Suprapubic skin (tissue), 4 donors: Measurements from ENCODE around the gene MPC1L. TPM values are rescaled to one million over a fixed set of nuclear protein-coding genes. Genes with fewer than 3 reads are reported as not detected.

ENCODE experiments used
- DNase-seq, 2 donors: peaks; one replicate each; pipeline ENCODE4 v3.0.0-alpha.2; 2019; ENCODE audit warnings: low spot score in 2 of 2
- H3K27ac ChIP-seq: fragments of 200-600 bp; sonication (generic); one replicate; pipeline ENCODE4 v1.5.1; 2019
- H3K27me3 ChIP-seq: fragments of 200-600 bp; sonication (generic); one replicate; pipeline ENCODE4 v1.5.1; 2019
- H3K36me3 ChIP-seq: fragments of 200-600 bp; sonication (generic); one replicate; pipeline ENCODE4 v1.5.1; 2019
- H3K4me1 ChIP-seq: fragments of 200-600 bp; sonication (generic); one replicate; pipeline ENCODE4 v1.5.1; 2019
- H3K4me3 ChIP-seq: fragments of 200-600 bp; sonication (generic); one replicate; pipeline ENCODE4 v1.5.1; 2019; ENCODE audit warnings: mild to moderate bottlenecking
- H3K9me3 ChIP-seq: fragments of 200-600 bp; sonication (generic); one replicate; pipeline ENCODE4 v1.5.1; 2019
- EP300 ChIP-seq: sonication (generic); formaldehyde crosslinking; IDR thresholded peaks from one replicate; pipeline ENCODE4 v1.6.1; 2017; ENCODE audit warnings: antibody characterized with exemption
- POLR2A ChIP-seq, 2 donors: fragments of 450-650 bp; IDR thresholded peaks; one replicate each; pipeline ENCODE4 v1.6.1; 2017; ENCODE audit warnings: antibody characterized with exemption in 2 of 2, mild to moderate bottlenecking in 2 of 2, moderate library complexity in 2 of 2
- POLR2AphosphoS5 ChIP-seq, 3 donors: sonication (generic); formaldehyde crosslinking; IDR thresholded peaks; one replicate each; pipeline ENCODE4 v1.6.1; 2017; ENCODE audit warnings: antibody characterized with exemption in 3 of 3
- WGBS: methylation state at CpG from one replicate; pipeline ENCODE4 v1.1.5; 2018; 5-methylcytosine and 5-hydroxymethylcytosine counted together
- total RNA-seq, 4 donors: library from RNA; depleted of rRNA; stranded (reverse); fragments of >200 nt; gene quantifications; one replicate each; pipeline ENCODE4 v1.1.0, GENCODE V29; 2016
- TF ChIP-seq, protein P1 (sequence below), 2 donors: fragments of 200-600 bp in 1 of 2; fragments of 450-650 bp in 1 of 2; sonication (generic) in 1 of 2; IDR thresholded peaks; one replicate each; pipeline ENCODE4 v1.5.1; 2016 to 2019; ENCODE audit warnings: antibody characterized with exemption in 2 of 2, mild to moderate bottlenecking in 1 of 2, moderate library complexity in 1 of 2

Gene MPC1L
- total RNA-seq, 4 donors from 2014 or later, result not detected

DNA sequence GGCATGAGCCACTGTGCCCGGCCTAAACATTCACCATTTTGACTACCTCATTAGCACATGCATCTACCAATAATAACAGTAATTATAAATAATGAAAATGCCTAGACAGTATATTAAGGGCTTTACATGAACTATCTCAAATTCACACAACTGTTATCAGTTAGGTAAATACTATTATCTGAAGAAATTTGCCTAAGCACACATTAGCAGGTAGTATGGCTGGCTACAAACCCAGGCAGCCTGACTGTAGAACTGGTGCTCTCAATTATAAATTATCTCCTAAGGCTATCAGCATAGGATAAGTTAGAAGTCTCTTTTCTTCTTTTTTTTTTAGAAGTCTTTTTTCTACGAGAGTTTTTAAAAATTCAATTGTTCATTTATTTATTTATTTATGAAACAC, 38.3 kb downstream of the MPC1L start:
- H3K27ac ChIP-seq, result no peak overlapping the region
- 90% methylated on average over 2 of the region's 2 CpGs for WGBS
- no peaks in the 10 kb centered on the region for H3K4me1 ChIP-seq
- TF ChIP-seq EP300 (no peak), POLR2AphosphoS5 (IDR thresholded peaks at IDR 0.05) (no peak), POLR2A (IDR thresholded peaks at IDR 0.05) (no peak)
- TF ChIP-seq, protein P1, sequence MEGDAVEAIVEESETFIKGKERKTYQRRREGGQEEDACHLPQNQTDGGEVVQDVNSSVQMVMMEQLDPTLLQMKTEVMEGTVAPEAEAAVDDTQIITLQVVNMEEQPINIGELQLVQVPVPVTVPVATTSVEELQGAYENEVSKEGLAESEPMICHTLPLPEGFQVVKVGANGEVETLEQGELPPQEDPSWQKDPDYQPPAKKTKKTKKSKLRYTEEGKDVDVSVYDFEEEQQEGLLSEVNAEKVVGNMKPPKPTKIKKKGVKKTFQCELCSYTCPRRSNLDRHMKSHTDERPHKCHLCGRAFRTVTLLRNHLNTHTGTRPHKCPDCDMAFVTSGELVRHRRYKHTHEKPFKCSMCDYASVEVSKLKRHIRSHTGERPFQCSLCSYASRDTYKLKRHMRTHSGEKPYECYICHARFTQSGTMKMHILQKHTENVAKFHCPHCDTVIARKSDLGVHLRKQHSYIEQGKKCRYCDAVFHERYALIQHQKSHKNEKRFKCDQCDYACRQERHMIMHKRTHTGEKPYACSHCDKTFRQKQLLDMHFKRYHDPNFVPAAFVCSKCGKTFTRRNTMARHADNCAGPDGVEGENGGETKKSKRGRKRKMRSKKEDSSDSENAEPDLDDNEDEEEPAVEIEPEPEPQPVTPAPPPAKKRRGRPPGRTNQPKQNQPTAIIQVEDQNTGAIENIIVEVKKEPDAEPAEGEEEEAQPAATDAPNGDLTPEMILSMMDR (IDR thresholded peaks at IDR 0.05), result no peak
- H3K9me3 ChIP-seq, result no peaks in the 10 kb centered on the region
- no peak overlapping the region for H3K4me3 ChIP-seq
- DNase-seq, result no peak
- no peaks in the 10 kb centered on the region for H3K27me3 ChIP-seq
- peaks cover 24% of the 10 kb centered on the region for H3K36me3 ChIP-seq

DNA sequence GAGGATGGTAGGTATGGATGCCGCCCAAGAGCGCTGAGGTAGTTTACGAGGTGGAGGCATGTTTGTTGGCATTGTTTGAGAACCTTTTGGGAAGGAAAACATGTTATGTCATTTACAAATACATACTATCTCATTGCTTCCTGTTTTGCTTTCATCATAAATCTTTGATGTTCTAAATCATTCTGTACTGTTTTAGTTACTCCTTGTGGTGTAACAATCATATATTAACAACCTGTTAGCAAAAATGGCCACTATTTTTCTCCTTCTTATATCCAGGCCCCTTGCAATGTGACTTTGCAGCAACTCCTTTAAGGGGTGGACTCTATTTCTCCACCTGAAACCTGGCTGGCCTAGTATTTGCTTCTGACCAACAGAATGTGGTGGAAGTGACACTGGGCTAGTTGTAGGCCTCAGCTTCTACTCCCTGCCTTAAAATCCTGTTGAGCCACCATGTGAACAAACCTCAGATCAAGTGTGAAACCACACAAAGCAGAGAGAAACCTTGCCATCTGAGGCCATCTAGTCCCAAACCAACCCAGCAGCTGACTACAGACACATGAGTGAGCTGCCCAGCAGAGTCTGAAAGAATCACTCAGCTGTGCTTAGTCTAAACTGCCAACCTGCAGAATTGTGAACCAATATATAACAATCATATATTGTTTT, 40.0 kb downstream of the MPC1L start:
- H3K27ac ChIP-seq, result no peak overlapping the region
- DNase-seq, result no peak
- 91% methylated on average over 3 of the region's 3 CpGs for WGBS

DNA sequence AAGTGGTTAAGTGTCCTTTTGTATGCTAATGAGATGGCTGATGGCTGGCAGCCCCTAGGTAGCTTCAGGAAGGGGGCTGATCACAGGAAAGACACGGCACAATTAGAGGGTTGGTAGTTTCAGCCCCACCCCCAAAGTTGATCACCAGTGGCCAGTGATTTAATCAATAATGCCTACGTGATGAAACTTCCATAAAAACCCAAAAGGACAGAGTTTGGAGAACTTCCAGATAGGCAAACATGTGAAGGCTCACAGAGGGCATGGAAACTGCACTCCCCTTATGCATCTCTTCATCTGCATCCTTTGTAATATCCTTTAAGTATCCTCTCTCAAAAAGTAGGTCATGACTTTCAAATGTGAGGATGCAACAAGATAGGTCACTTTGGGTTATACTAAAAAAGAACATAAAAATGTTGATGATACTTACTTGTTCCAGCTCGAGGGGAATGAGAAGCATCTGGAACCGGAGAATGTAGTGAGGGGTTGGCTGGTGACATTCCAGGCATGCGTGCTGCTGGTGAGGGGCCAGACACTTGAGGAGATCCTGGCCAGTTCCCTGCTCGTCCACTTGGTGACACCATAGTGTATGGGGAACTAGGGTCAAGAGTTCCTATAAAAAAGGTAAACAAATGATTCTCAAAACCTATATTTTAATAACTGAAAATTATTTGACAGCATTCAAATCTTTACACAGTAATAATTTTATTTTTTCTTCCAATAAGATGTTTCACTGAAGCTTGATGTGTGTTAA, 40.8 kb downstream of the MPC1L start:
- H3K9me3 ChIP-seq, result no peaks in the 10 kb centered on the region
- no peaks in the 10 kb centered on the region for H3K4me1 ChIP-seq
- TF ChIP-seq, protein P1 (IDR thresholded peaks at IDR 0.05), result no peak
- TF ChIP-seq EP300 (no peak), POLR2AphosphoS5 (IDR thresholded peaks at IDR 0.05) (no peak), POLR2A (IDR thresholded peaks at IDR 0.05) (no peak)
- H3K36me3 ChIP-seq, result peaks cover 26% of the 10 kb centered on the region
- no peak for DNase-seq
- no peak overlapping the region for H3K4me3 ChIP-seq
- no peak overlapping the region for H3K27ac ChIP-seq
- WGBS, result 55% methylated on average over 6 of the region's 6 CpGs
- H3K27me3 ChIP-seq, result no peaks in the 10 kb centered on the region

More for the DNA sequence above, 40.0 kb downstream of the MPC1L start:
- TF ChIP-seq EP300, result no peak
- TF ChIP-seq, protein P1 (IDR thresholded peaks at IDR 0.05), result no peak
- TF ChIP-seq POLR2A (IDR thresholded peaks at IDR 0.05), result no peak
- no peak for TF ChIP-seq POLR2AphosphoS5 (IDR thresholded peaks at IDR 0.05)
- Histone ChIP-seq H3K36me3 (peaks cover 24% of the 10 kb centered on the region), H3K4me1 (no peaks in the 10 kb centered on the region), H3K27me3 (no peaks in the 10 kb centered on the region), H3K4me3 (no peak overlapping the region), H3K9me3 (no peaks in the 10 kb centered on the region)

DNA sequence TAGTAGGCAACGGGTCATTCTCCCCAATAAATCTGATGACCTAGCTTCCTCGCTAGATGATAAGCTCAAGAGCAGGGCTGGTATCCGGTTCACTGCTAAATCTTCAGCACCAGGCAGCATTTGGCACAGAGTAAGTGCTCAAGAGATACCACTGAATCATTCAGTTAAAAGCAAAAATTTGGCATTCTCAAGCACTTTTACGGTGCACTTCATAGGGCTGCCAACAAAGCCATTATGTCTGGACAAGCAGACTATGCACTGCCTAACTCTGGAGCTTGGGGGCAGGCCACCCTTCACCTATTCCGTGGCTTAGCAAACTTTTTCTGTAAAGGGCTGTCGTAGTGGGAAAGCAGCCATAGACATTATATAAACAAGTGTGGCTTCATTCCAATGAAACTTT, 47.9 kb downstream of the MPC1L start:
- DNase-seq, result no peak
- Histone ChIP-seq H3K27me3 (no peaks in the 10 kb centered on the region), H3K27ac (no peak overlapping the region), H3K9me3 (no peaks in the 10 kb centered on the region), H3K4me3 (no peak overlapping the region), H3K4me1 (no peaks in the 10 kb centered on the region), H3K36me3 (peaks cover 43% of the 10 kb centered on the region)
- 66% methylated on average over 6 of the region's 6 CpGs for WGBS
- TF ChIP-seq POLR2AphosphoS5 (IDR thresholded peaks at IDR 0.05) (no peak), POLR2A (IDR thresholded peaks at IDR 0.05) (no peak), EP300 (no peak)
- TF ChIP-seq, protein P1 (IDR thresholded peaks at IDR 0.05), result no peak

Other genes starting within 250 kb of the MPC1L start
- 100 to 1,000 TPM in 2 of 4 donors, 10 to 100 TPM in 2; 76.8 to 112 (median 99.0) TPM for gene ATP6AP2, start 42.5 kb upstream of the MPC1L start, total RNA-seq
- 10 to 100 TPM in 3 of 4 donors, 1 to 10 TPM in 1; 9.8 to 15.6 (median 12.1) TPM for gene CXorf38, start 24.1 kb downstream of the MPC1L start, total RNA-seq
- 100 to 1,000 TPM in 1 of 4 donors, 10 to 100 TPM in 3; 33.1 to 102 (median 42.9) TPM for gene MED14, start 112.1 kb downstream of the MPC1L start, total RNA-seq